ENCODE measurements around the gene GTF2F2. TPM values are rescaled to one million over a fixed set of nuclear protein-coding genes. Genes with fewer than 3 reads are reported as not detected.

GTF2F2 gene
- total RNA-seq, 1 donor from 2014 or later = 18.9 TPM

GRCh38 chr13:45332036-45332830 is 211.9 kb downstream of the GTF2F2 start:
- peaks cover 0 to 25% of the 10 kb centered on the region in 2 donors for H3K36me3 ChIP-seq
- TF ChIP-seq POLR2AphosphoS5 (IDR thresholded peaks at IDR 0.05; ENCODE audit: insufficient read depth in 1 of 2, low read depth in 1 of 2) = no peak
- no peak for TF ChIP-seq POLR2A (IDR thresholded peaks at IDR 0.05)
- TF ChIP-seq CTCF (IDR thresholded peaks at IDR 0.05) = no peak
- no peak overlapping the region for H3K4me3 ChIP-seq
- no peaks in the 10 kb centered on the region for H3K27me3 ChIP-seq
- peaks cover 70% of the 10 kb centered on the region for H3K4me1 ChIP-seq
- DNase-seq (ENCODE audit: extremely low spot score in 2 of 2) = no peak
- no peak overlapping the region for H3K27ac ChIP-seq
- no peaks in the 10 kb centered on the region for H3K9me3 ChIP-seq
- intact Hi-C loops (cut with DNase I) = no loop called here

GRCh38 chr13:45332831-45333219 is 212.5 kb downstream of the GTF2F2 start:
- no peaks in the 10 kb centered on the region for H3K9me3 ChIP-seq
- TF ChIP-seq CTCF (IDR thresholded peaks at IDR 0.05) (no peak), POLR2A (IDR thresholded peaks at IDR 0.05) (no peak), POLR2AphosphoS5 (IDR thresholded peaks at IDR 0.05; ENCODE audit: insufficient read depth in 1 of 2, low read depth in 1 of 2) (no peak)
- H3K4me3 ChIP-seq = no peak overlapping the region
- H3K27me3 ChIP-seq = no peaks in the 10 kb centered on the region
- intact Hi-C loops (cut with DNase I) = no loop called here
- H3K4me1 ChIP-seq = peaks cover 76% of the 10 kb centered on the region
- no peak for DNase-seq (ENCODE audit: extremely low spot score in 2 of 2)
- peaks cover 0 to 31% of the 10 kb centered on the region in 2 donors for H3K36me3 ChIP-seq
- H3K27ac ChIP-seq = no peak overlapping the region

GRCh38 chr13:45333251-45333976 is 213.1 kb downstream of the GTF2F2 start:
- no peak overlapping the region for H3K27ac ChIP-seq
- H3K4me1 ChIP-seq = peaks cover 82% of the 10 kb centered on the region

More at GRCh38 chr13:45333251-45333976, 213.1 kb downstream of the GTF2F2 start:
- Histone ChIP-seq H3K9me3 (no peaks in the 10 kb centered on the region), H3K4me3 (no peak overlapping the region), H3K27me3 (no peaks in the 10 kb centered on the region), H3K36me3 (peaks cover 0 to 37% of the 10 kb centered on the region in 2 donors)
- no peak for DNase-seq (ENCODE audit: extremely low spot score in 2 of 2)
- TF ChIP-seq POLR2A (IDR thresholded peaks at IDR 0.05) (no peak), POLR2AphosphoS5 (IDR thresholded peaks at IDR 0.05; ENCODE audit: insufficient read depth in 1 of 2, low read depth in 1 of 2) (no peak), CTCF (IDR thresholded peaks at IDR 0.05) (no peak)
- intact Hi-C loops (cut with DNase I) = no loop called here

Small RNA genes within 50 kb of the gene (small RNA-seq; reads per million reads assigned to genes)
- gene AL138693.1 (not detected), gene AL138963.2 (not detected)

Other genes with a start within 250 kb of the GTF2F2 start
- 2.5 TPM for gene NUFIP1, start 131.0 kb upstream of the GTF2F2 start, total RNA-seq
- gene GPALPP1, start 131.0 kb upstream of the GTF2F2 start, total RNA-seq = 20.9 TPM
- not detected for gene KCTD4, start 80.5 kb downstream of the GTF2F2 start, total RNA-seq
- 3,952 TPM for gene TPT1, start 220.7 kb downstream of the GTF2F2 start, total RNA-seq